Panc1 (cell line): Measurements from ENCODE around the gene PLD2. TPM values are rescaled to one million over a fixed set of nuclear protein-coding genes. Genes with fewer than 3 reads are reported as not detected.

Experiments used
- ATAC-seq: fragments of 200-7000 bp; cut with Tn5 transposase; 2 replicates; pipeline ENCODE4 v1.9.1; 2020; ENCODE audit warnings: mild to moderate bottlenecking, moderate library complexity
- BruUV-seq: library from RNA; stranded (reverse); fragments of 400-500 nt; replicated peaks from 2 replicates; lab custom pipeline; 2021; lab: Mats Ljungman, UMichigan
- CTCF ChIA-PET: fragments of 300-600 bp; sonication (Branson Sonifier 250); formaldehyde crosslinking; loops from one replicate; lab custom pipeline; 2022; ENCODE audit warnings: antibody characterized with exemption; lab: Charles Lee
- POLR2A ChIA-PET: fragments of 300-600 bp; sonication (Branson Sonifier 250); formaldehyde crosslinking; loops from one replicate; lab custom pipeline; 2022; ENCODE audit warnings: antibody characterized with exemption; lab: Charles Lee
- DNase-seq: peaks from one replicate; pipeline ENCODE4 v3.0.0-alpha.2; 2010; ENCODE audit warnings: low read depth, low spot score
- H3K27ac ChIP-seq: 2 replicates; pipeline ENCODE4 v1.5.1; 2011; ENCODE audit warnings: mild to moderate bottlenecking, low read length, inconsistent platforms
- H3K27me3 ChIP-seq: fragments of 200-500 bp; sonication (Bioruptor generic); 2 replicates; pipeline ENCODE4 v1.6.0; 2014; ENCODE audit warnings: low read length, inconsistent platforms; ENCODE audit not compliant: control insufficient read depth, insufficient read depth
- H3K36me3 ChIP-seq: fragments of 200-500 bp; sonication (Bioruptor generic); 2 replicates; pipeline ENCODE4 v1.5.1; 2014; ENCODE audit warnings: inconsistent platforms, mild to moderate bottlenecking, low read length, moderate library complexity; ENCODE audit not compliant: control insufficient read depth, insufficient read depth
- H3K4me1 ChIP-seq: 2 replicates; pipeline ENCODE4 v1.5.1; 2011; ENCODE audit warnings: inconsistent platforms, mild to moderate bottlenecking, low read length, moderate library complexity; ENCODE audit not compliant: control insufficient read depth, insufficient read depth
- H3K4me3 ChIP-seq, 2 experiments: 2 replicates each; pipeline ENCODE4 v1.5.1; 2011 to 2012; ENCODE audit warnings: low read depth in 2 of 2, low read length in 2 of 2, mild to moderate bottlenecking in 2 of 2, inconsistent platforms in 1 of 2, moderate library complexity in 1 of 2
- H3K9me3 ChIP-seq: fragments of 200-500 bp; sonication (Bioruptor generic); 2 replicates; pipeline ENCODE4 v1.5.1; 2014; ENCODE audit warnings: low read depth, mild to moderate bottlenecking, inconsistent platforms, low read length, moderate library complexity; ENCODE audit not compliant: control insufficient read depth, insufficient read depth
- CTCF ChIP-seq: fragments of 450-650 bp; IDR thresholded peaks from 2 replicates; pipeline ENCODE4 v1.5.1; 2017; ENCODE audit warnings: mild to moderate bottlenecking
- POLR2AphosphoS5 ChIP-seq: IDR thresholded peaks from 2 replicates; pipeline ENCODE4 v1.6.1; 2012; ENCODE audit warnings: mild to moderate bottlenecking, low read depth, low read length, moderate library complexity
- REST ChIP-seq, 2 experiments: IDR thresholded peaks; 2 replicates each; pipeline ENCODE4 v1.6.1; 2011 to 2012; ENCODE audit warnings: low read depth in 2 of 2, control low read depth in 1 of 2, low read length in 1 of 2, mild to moderate bottlenecking in 1 of 2, moderate library complexity in 1 of 2; ENCODE audit not compliant: insufficient read depth in 1 of 2
- SIN3A ChIP-seq: IDR thresholded peaks from 2 replicates; pipeline ENCODE4 v1.6.1; 2012; ENCODE audit warnings: low read depth, mild to moderate bottlenecking, low read length, moderate library complexity, borderline replicate concordance; ENCODE audit not compliant: insufficient read depth
- TCF7L2 ChIP-seq: IDR thresholded peaks from 2 replicates; pipeline ENCODE4 v1.6.1; 2011; ENCODE audit warnings: mild to moderate bottlenecking, low read depth, low read length, inconsistent platforms
- in situ Hi-C: cut with HindIII; loops from 2 replicates; pipeline ENCODE4 v1.10.0; 2016; ENCODE audit warnings: low sequenced_read_pairs, low pct_unique_long_range_greater_than_20kb
- intact Hi-C: fragments of 100-400 bp; cut with micrococcal nuclease; formaldehyde crosslinking; loops from one replicate; pipeline ENCODE4 v1.10.0; 2022; ENCODE audit not compliant: unreplicated experiment
- total RNA-seq: library from RNA; stranded (reverse); gene quantifications from one replicate; pipeline ENCODE4 v1.2.1, GENCODE V29; 2021; ENCODE audit not compliant: unreplicated experiment

Gene PLD2
- total RNA-seq, 1 experiment from 2014 or later: 40.2 TPM

- CTCF ChIA-PET: interaction anchor here (0.6 kb wide), 1 partner anchor 71 kb away, joined by 9 read pairs; no protein-coding TSS in a partner anchor
- no peak for DNase-seq
Observed at GRCh38 chr17:4818276-4818675, 11.3 kb downstream of the PLD2 start.

GRCh38 chr17:4822835-4823234 is 15.9 kb downstream of the PLD2 start:
- POLR2A ChIA-PET: no interaction called here
- in situ Hi-C loops: no loop called here

More at GRCh38 chr17:4818276-4818675, 11.3 kb downstream of the PLD2 start:
- Histone ChIP-seq H3K27me3 (no peaks in the 10 kb centered on the region), H3K9me3 (no peaks in the 10 kb centered on the region), H3K4me3 (no peak overlapping the region), H3K27ac (no peak overlapping the region), H3K4me1 (no peaks in the 10 kb centered on the region), H3K36me3 (no peaks in the 10 kb centered on the region)
- no peak for TF ChIP-seq CTCF
- no peak for TF ChIP-seq SIN3A
- TF ChIP-seq TCF7L2: no peak
- no peak for TF ChIP-seq POLR2AphosphoS5
- TF ChIP-seq REST (IDR thresholded peaks at IDR 0.05; ENCODE audit: insufficient read depth in 1 of 2, low read depth in 2 of 2, low read length in 1 of 2): no peak
- BruUV-seq: no TSS peak
- peak; percentile 64; the same call in 1 of the 2 replicates for ATAC-seq
- POLR2A ChIA-PET: interaction anchor here (0.5 kb wide), 1 partner anchor 120 kb away, joined by 10 read pairs; no protein-coding TSS in a partner anchor
- intact Hi-C loops (no loop called here), in situ Hi-C loops (no loop called here)

More at GRCh38 chr17:4822835-4823234, 15.9 kb downstream of the PLD2 start:
- BruUV-seq: no TSS peak
- TF ChIP-seq POLR2AphosphoS5 (no peak), SIN3A (no peak), REST (IDR thresholded peaks at IDR 0.05; ENCODE audit: insufficient read depth in 1 of 2, low read depth in 2 of 2, low read length in 1 of 2) (no peak), TCF7L2 (no peak), CTCF (no peak)
- Histone ChIP-seq H3K4me1 (no peaks in the 10 kb centered on the region), H3K9me3 (no peaks in the 10 kb centered on the region), H3K27ac (no peak overlapping the region), H3K4me3 (no peak overlapping the region), H3K36me3 (no peaks in the 10 kb centered on the region), H3K27me3 (no peaks in the 10 kb centered on the region)
- CTCF ChIA-PET: no interaction called here
- intact Hi-C loops: no loop called here
- DNase-seq: no peak
- no peak for ATAC-seq
